Mucosa of descending colon (tissue), 3 donors: ENCODE results near the gene CREB5. TPM values are rescaled to one million over a fixed set of nuclear protein-coding genes. Genes with fewer than 3 reads are reported as not detected.

Experiments
- ATAC-seq: fragments of 200-7000 bp; cut with Tn5 transposase; one replicate; pipeline ENCODE4 v1.9.1; 2020; ENCODE audit warnings: mild to moderate bottlenecking, moderate library complexity
- DNase-seq, 3 donors: peaks; one replicate each; pipeline ENCODE4 v3.0.0-alpha.2; 2020
- H3K36me3 ChIP-seq: fragments of 200-600 bp; one replicate; pipeline ENCODE4 v1.8.0; 2021; ENCODE audit warnings: low read depth, mild to moderate bottlenecking
- H3K4me1 ChIP-seq: fragments of 200-600 bp; one replicate; pipeline ENCODE4 v1.8.0; 2021; ENCODE audit warnings: low read depth, mild to moderate bottlenecking
- H3K4me3 ChIP-seq: fragments of 200-600 bp; one replicate; pipeline ENCODE4 v1.8.0; 2021; ENCODE audit warnings: mild to moderate bottlenecking
- H3K9me3 ChIP-seq: fragments of 200-600 bp; one replicate; pipeline ENCODE4 v1.8.0; 2021; ENCODE audit warnings: mild to moderate bottlenecking
- intact Hi-C, 2 donors: fragments of 100-400 bp; cut with DNase I in 1 of 2; cut with micrococcal nuclease in 1 of 2; formaldehyde crosslinking; loops; one replicate each; pipeline versions ENCODE4 v1.11.0 to v1.11.1; 2022; cut with DNase I, micrococcal nuclease
- long read RNA-seq, 2 donors: library from polyadenylated mRNA; unstranded; transcript quantifications; one replicate each; pipeline ENCODE4 v2.0.0, GENCODE V29; 2019 to 2021
- total RNA-seq, 3 donors: library from RNA; stranded (reverse); fragmentation: NEBNext Ultra II Directional in 2 of 3; extraction: Animal tissue kit (Norgen Biotek cat#: 25700) in 2 of 3; gene quantifications; one replicate each; pipeline versions ENCODE4 v1.2.1 to v1.2.4, GENCODE V29; 2021 to 2023
- TF ChIP-seq, protein P1 (sequence below): fragments of 200-600 bp; IDR thresholded peaks from one replicate; pipeline ENCODE4 v1.8.0; 2022; ENCODE audit warnings: antibody characterized with exemption, mild to moderate bottlenecking
- donor health status: DM: no; HTN: no; CAD: no; lungs with moderate emphysema.
- donor health status: DM: no; HTN: no; CAD: no.
- donor health status: DM: no; HTN: yes; CAD: no.

The CREB5 gene, protein sequence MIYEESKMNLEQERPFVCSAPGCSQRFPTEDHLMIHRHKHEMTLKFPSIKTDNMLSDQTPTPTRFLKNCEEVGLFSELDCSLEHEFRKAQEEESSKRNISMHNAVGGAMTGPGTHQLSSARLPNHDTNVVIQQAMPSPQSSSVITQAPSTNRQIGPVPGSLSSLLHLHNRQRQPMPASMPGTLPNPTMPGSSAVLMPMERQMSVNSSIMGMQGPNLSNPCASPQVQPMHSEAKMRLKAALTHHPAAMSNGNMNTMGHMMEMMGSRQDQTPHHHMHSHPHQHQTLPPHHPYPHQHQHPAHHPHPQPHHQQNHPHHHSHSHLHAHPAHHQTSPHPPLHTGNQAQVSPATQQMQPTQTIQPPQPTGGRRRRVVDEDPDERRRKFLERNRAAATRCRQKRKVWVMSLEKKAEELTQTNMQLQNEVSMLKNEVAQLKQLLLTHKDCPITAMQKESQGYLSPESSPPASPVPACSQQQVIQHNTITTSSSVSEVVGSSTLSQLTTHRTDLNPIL
- 1 to 10 TPM in 2 of 3 donors, under 1 TPM in 1; 0.61 to 5.4 (median 1.9) TPM for total RNA-seq
- long read RNA-seq, donor 1, partial matches to known transcripts = 1 of 3 reads
- long read RNA-seq, donor 1, other reads (novel, unspliced or antisense) = 0 of 3 reads
- long read RNA-seq, donor 2, partial matches to known transcripts = 0 of 2 reads
- long read RNA-seq, donor 2, other reads (novel, unspliced or antisense) = 1 of 2 reads

GRCh38 chr7:28411876-28412662, at the start of gene CREB5:
Gene CREB5 (plus strand): TSS chr7:28412518. CDS start chr7:28412915, 397 bp downstream.
- DNase-seq = no peak
- intact Hi-C loops = no loop called here
- H3K4me3 ChIP-seq = no peak within 1 kb of the TSS

GRCh38 chr7:28362812-28363211, 49.5 kb upstream of the CREB5 start:
- intact Hi-C loops = no loop called here
- ATAC-seq (no peak), DNase-seq (no peak)
- Histone ChIP-seq H3K9me3 (no peaks in the 10 kb centered on the region), H3K4me3 (no peak overlapping the region), H3K4me1 (no peaks in the 10 kb centered on the region), H3K36me3 (no peaks in the 10 kb centered on the region)
- TF ChIP-seq, protein P1, sequence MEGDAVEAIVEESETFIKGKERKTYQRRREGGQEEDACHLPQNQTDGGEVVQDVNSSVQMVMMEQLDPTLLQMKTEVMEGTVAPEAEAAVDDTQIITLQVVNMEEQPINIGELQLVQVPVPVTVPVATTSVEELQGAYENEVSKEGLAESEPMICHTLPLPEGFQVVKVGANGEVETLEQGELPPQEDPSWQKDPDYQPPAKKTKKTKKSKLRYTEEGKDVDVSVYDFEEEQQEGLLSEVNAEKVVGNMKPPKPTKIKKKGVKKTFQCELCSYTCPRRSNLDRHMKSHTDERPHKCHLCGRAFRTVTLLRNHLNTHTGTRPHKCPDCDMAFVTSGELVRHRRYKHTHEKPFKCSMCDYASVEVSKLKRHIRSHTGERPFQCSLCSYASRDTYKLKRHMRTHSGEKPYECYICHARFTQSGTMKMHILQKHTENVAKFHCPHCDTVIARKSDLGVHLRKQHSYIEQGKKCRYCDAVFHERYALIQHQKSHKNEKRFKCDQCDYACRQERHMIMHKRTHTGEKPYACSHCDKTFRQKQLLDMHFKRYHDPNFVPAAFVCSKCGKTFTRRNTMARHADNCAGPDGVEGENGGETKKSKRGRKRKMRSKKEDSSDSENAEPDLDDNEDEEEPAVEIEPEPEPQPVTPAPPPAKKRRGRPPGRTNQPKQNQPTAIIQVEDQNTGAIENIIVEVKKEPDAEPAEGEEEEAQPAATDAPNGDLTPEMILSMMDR = no peak

More at GRCh38 chr7:28411876-28412662, at the start of gene CREB5:
- Histone ChIP-seq H3K36me3 (no peaks in the 10 kb centered on the region), H3K9me3 (no peaks in the 10 kb centered on the region), H3K4me1 (peaks cover 4% of the 10 kb centered on the region)
- TF ChIP-seq, protein P1 = no peak
- ATAC-seq = no peak

DNA sequence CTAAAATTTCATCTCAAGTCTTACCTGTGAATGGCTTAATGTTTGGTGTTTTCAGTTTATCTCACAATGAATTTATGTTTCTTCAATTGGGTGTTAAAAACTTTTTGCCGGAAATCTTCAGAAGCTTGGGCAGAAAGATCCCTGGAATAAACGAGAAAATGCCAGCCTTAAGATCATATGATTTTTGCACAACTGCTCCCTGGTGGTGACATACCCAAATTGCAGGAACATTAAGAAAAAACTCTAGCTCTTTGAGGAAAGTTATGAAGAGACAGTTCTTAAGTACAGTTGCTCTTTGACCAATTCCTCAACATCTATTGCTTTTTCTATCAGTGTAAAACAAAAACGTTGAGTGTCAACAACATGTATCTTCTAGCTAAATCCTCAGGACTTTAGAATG, 48.2 kb upstream of the CREB5 start:
- intact Hi-C loops = no loop called here
- Histone ChIP-seq H3K4me1 (no peaks in the 10 kb centered on the region), H3K9me3 (no peaks in the 10 kb centered on the region), H3K36me3 (no peaks in the 10 kb centered on the region), H3K4me3 (no peak overlapping the region)
- ATAC-seq (no peak), DNase-seq (no peak)
- TF ChIP-seq, protein P1 = no peak

- TF ChIP-seq, protein P1 = no peak
- intact Hi-C loops = no loop called here
- no peak overlapping the region for H3K4me3 ChIP-seq
- no peak for ATAC-seq
- H3K36me3 ChIP-seq = no peaks in the 10 kb centered on the region
- no peak for DNase-seq
- H3K4me1 ChIP-seq = no peaks in the 10 kb centered on the region
- H3K9me3 ChIP-seq = no peaks in the 10 kb centered on the region
These were observed 42.8 kb upstream of the CREB5 start for GRCh38 chr7:28369523-28369922.

GRCh38 chr7:28371846-28372245, 40.5 kb upstream of the CREB5 start:
- TF ChIP-seq, protein P1 = no peak
- DNase-seq (no peak), ATAC-seq (no peak)
- intact Hi-C loops = no loop called here
- no peaks in the 10 kb centered on the region for H3K36me3 ChIP-seq
- H3K4me3 ChIP-seq = no peak overlapping the region
- H3K9me3 ChIP-seq = no peaks in the 10 kb centered on the region
- H3K4me1 ChIP-seq = no peaks in the 10 kb centered on the region
